GM21367 (cell line): ENCODE measurements around the gene PPP1R1C.
"Not testable (repeated sequence)": the region's sequence is repeated elsewhere in the genome, so short reads cannot be mapped to it uniquely, and the experiment has no call there.

Experiments
- ATAC-seq: cut with Tn5 transposase; IDR thresholded peaks from one replicate; pipeline ENCODE4 v1.9.1; 2021; ENCODE audit not compliant: unreplicated experiment

The PPP1R1C gene

GRCh38 chr2:181985632-181986205 is at the start of gene PPP1R1C:
Gene PPP1R1C (plus strand): TSS chr2:181985853. CDS start chr2:181986111, 258 bp downstream.
- ATAC-seq = no peak

- no peak for ATAC-seq
Measured at GRCh38 chr2:181937473-181937872, 48.2 kb upstream of the PPP1R1C start.

- no peak for ATAC-seq
Measured at GRCh38 chr2:181943411-181944124, 42.1 kb upstream of the PPP1R1C start.

- no peak for ATAC-seq
Measured at GRCh38 chr2:181944164-181944913, 41.3 kb upstream of the PPP1R1C start.

GRCh38 chr2:181944914-181945291 is 40.8 kb upstream of the PPP1R1C start:
- no peak for ATAC-seq

- no peak for ATAC-seq
Measured at GRCh38 chr2:181946444-181947127, 39.1 kb upstream of the PPP1R1C start.

- no peak for ATAC-seq
Measured at GRCh38 chr2:181947273-181947672, 38.4 kb upstream of the PPP1R1C start.

- no peak for ATAC-seq
Measured at GRCh38 chr2:181948227-181948626, 37.4 kb upstream of the PPP1R1C start.

- ATAC-seq = no peak
Measured at GRCh38 chr2:181949047-181949446, 36.6 kb upstream of the PPP1R1C start.

- ATAC-seq = no peak
Measured at GRCh38 chr2:181952404-181953226, 33.0 kb upstream of the PPP1R1C start.

- peak; percentile 91 for ATAC-seq
Measured at GRCh38 chr2:181953881-181954537, 31.6 kb upstream of the PPP1R1C start.

GRCh38 chr2:181954538-181954883 is 31.1 kb upstream of the PPP1R1C start:
- no peak for ATAC-seq

GRCh38 chr2:181955010-181955409 is 30.6 kb upstream of the PPP1R1C start:
- no peak for ATAC-seq

- ATAC-seq = not testable (repeated sequence)
Measured at GRCh38 chr2:181955866-181956265, 29.8 kb upstream of the PPP1R1C start.

GRCh38 chr2:181957668-181958067 is 28.0 kb upstream of the PPP1R1C start:
- ATAC-seq = no peak

GRCh38 chr2:181958726-181959125 is 26.9 kb upstream of the PPP1R1C start:
- no peak for ATAC-seq

GRCh38 chr2:181959508-181959907 is 26.1 kb upstream of the PPP1R1C start:
- ATAC-seq = no peak

GRCh38 chr2:181961167-181961566 is 24.5 kb upstream of the PPP1R1C start:
- ATAC-seq = not testable (repeated sequence)

- no peak for ATAC-seq
Measured at GRCh38 chr2:181962142-181962541, 23.5 kb upstream of the PPP1R1C start.

- no peak for ATAC-seq
Measured at GRCh38 chr2:181970160-181970794, 15.4 kb upstream of the PPP1R1C start.
